Breast epithelium (tissue), 4 donors: ENCODE measurements around the gene CNN2. TPM values are rescaled to one million over a fixed set of nuclear protein-coding genes. Genes with fewer than 3 reads are reported as not detected.
"Not testable (repeated sequence)": the region's sequence is repeated elsewhere in the genome, so short reads cannot be mapped to it uniquely, and the experiment has no call there.

Experiments
- DNase-seq, 2 donors: peaks; one replicate each; pipeline ENCODE4 v3.0.0-alpha.2; 2019; ENCODE audit warnings: low spot score in 2 of 2
- H3K27ac ChIP-seq, 2 donors: fragments of 200-600 bp; sonication (generic) in 1 of 2; one replicate each; pipeline ENCODE4 v1.5.1; 2016 to 2019; ENCODE audit warnings: mild to moderate bottlenecking in 1 of 2
- H3K27me3 ChIP-seq, 2 donors: fragments of 200-600 bp; sonication (generic) in 1 of 2; one replicate each; pipeline versions ENCODE4 v1.5.1 to v1.6.0; 2017 to 2019; ENCODE audit warnings: control low read depth in 1 of 2, mild to moderate bottlenecking in 1 of 2
- H3K36me3 ChIP-seq: fragments of 200-600 bp; one replicate; pipeline ENCODE4 v1.5.1; 2019
- H3K4me1 ChIP-seq, 2 donors: fragments of 200-600 bp; sonication (generic); one replicate each; pipeline ENCODE4 v1.5.1; 2016 to 2019; ENCODE audit warnings: control low read depth in 1 of 2
- H3K4me3 ChIP-seq, 3 donors: fragments of 200-600 bp; sonication (generic); 1 replicate in 2 of 3; 2 replicates in 1 of 3; pipeline ENCODE4 v1.5.1; 2016 to 2019; ENCODE audit warnings: mild to moderate bottlenecking in 3 of 3, moderate library complexity in 2 of 3
- H3K9me3 ChIP-seq, 2 donors: fragments of 200-600 bp; sonication (generic) in 1 of 2; one replicate each; pipeline ENCODE4 v1.5.1; 2016 to 2019; ENCODE audit warnings: control low read depth in 1 of 2
- POLR2A ChIP-seq: fragments of 450-650 bp; IDR thresholded peaks from one replicate; pipeline ENCODE4 v1.6.1; 2016; ENCODE audit warnings: antibody characterized with exemption, mild to moderate bottlenecking, moderate library complexity
- POLR2AphosphoS5 ChIP-seq, 3 donors: sonication (generic); formaldehyde crosslinking; IDR thresholded peaks; one replicate each; pipeline ENCODE4 v1.6.1; 2017; ENCODE audit warnings: antibody characterized with exemption in 3 of 3
- intact Hi-C: fragments of 100-400 bp; cut with DNase I; formaldehyde crosslinking; loops from one replicate; pipeline ENCODE4 v1.15.1; 2023; ENCODE audit warnings: low total_unique reads
- total RNA-seq, 3 donors: library from RNA; depleted of rRNA; stranded (reverse); fragments of >200 nt; gene quantifications; one replicate each; pipeline ENCODE4 v1.1.0, GENCODE V29; 2016
- TF ChIP-seq, protein P1 (sequence below), 3 donors: fragments of 450-650 bp; IDR thresholded peaks; one replicate each; pipeline ENCODE4 v1.5.1; 2016 to 2017; ENCODE audit warnings: antibody characterized with exemption in 3 of 3, mild to moderate bottlenecking in 3 of 3, moderate library complexity in 3 of 3

Gene CNN2
- total RNA-seq, 3 donors from 2014 or later, result 70.4 to 74.1 (median 70.7) TPM

DNA sequence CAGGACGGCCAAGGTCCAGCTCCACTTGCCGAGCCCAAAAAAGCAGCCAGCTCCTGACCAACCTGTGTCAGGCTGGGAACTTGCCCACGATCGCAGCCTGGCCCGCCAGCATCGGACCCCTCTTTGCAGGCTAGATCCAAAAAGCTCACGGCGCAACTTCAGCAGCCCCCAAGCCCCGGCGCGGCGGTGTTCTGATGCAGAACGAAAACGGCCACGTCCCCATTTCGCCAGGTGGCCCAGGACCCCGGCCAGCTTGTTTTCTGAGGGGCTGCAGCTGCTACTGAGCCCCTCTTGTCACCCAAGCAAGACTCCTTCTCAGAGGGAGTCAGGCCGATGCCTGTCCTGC, 6.8 kb upstream of the CNN2 start:
- no peaks in the 10 kb centered on the region for H3K27me3 ChIP-seq
- H3K4me3 ChIP-seq, result peak overlapping the region; percentile 92 to 97 (median 93)
- H3K27ac ChIP-seq, result peak overlapping the region; percentile 96
- no peak for DNase-seq
- no peaks in the 10 kb centered on the region for H3K9me3 ChIP-seq
- TF ChIP-seq POLR2A, result no peak
- no peak for TF ChIP-seq POLR2AphosphoS5 (IDR thresholded peaks at IDR 0.05)
- TF ChIP-seq, protein P1, sequence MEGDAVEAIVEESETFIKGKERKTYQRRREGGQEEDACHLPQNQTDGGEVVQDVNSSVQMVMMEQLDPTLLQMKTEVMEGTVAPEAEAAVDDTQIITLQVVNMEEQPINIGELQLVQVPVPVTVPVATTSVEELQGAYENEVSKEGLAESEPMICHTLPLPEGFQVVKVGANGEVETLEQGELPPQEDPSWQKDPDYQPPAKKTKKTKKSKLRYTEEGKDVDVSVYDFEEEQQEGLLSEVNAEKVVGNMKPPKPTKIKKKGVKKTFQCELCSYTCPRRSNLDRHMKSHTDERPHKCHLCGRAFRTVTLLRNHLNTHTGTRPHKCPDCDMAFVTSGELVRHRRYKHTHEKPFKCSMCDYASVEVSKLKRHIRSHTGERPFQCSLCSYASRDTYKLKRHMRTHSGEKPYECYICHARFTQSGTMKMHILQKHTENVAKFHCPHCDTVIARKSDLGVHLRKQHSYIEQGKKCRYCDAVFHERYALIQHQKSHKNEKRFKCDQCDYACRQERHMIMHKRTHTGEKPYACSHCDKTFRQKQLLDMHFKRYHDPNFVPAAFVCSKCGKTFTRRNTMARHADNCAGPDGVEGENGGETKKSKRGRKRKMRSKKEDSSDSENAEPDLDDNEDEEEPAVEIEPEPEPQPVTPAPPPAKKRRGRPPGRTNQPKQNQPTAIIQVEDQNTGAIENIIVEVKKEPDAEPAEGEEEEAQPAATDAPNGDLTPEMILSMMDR (IDR thresholded peaks at IDR 0.05), result no peak
- intact Hi-C loops, result loop anchor here (10.0 kb wide), 1 partner anchor 205 kb away; no protein-coding TSS in a partner anchor
- H3K36me3 ChIP-seq, result no peaks in the 10 kb centered on the region
- H3K4me1 ChIP-seq, result peaks cover 16 to 46% of the 10 kb centered on the region in 2 donors

DNA sequence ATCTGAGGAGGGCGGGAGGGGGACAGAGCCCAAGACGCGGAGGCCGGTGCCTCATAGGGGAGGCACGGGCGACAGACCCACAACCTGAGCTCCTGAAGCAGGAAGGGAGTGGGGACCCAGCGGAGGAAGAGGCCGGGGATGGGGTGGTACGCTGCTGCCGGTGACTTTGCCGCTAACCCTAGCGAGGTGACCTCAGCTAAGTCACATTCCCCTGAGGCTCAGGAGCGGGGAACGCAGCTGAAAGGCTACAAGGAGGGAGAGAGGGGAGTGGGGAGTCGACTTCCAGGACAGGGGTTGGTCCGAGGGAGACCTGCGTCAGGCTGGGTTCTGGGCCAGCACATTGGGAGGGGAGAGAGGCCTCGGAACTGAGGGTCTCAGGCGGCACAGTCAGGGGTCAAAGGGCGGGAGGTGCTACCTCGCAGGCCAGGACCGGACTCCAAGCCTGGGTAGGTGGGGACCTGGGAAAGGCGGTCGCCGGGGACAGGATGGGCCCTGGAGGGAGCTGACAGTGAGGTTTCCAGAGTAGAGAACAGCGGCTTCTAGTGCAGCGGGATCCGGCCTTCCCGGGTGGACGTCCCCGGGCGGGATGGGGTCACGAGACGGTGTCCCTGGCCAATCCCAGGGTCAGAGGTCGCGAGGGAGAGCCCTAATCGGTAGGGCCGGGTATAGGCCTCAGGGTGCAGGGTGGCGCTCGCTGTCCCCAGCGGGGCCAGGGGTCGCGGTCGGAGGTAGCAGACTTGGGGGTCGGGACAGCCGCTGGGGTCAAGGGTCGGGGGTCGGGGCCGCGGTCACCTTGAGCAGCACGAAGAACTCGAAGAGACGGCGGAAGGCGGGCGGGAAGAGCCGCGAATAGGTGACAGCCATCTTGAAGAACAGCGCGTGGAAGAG, 6.2 kb upstream of the CNN2 start:
- Histone ChIP-seq H3K9me3 (no peaks in the 10 kb centered on the region), H3K27ac (peak overlapping the region; percentile 96), H3K4me3 (peak overlapping the region; percentile 92 to 97 (median 93)), H3K27me3 (no peaks in the 10 kb centered on the region), H3K36me3 (no peaks in the 10 kb centered on the region), H3K4me1 (peaks cover 16 to 46% of the 10 kb centered on the region in 2 donors)
- no peak for TF ChIP-seq POLR2A
- no peak for TF ChIP-seq POLR2AphosphoS5 (IDR thresholded peaks at IDR 0.05)
- TF ChIP-seq, protein P1 (IDR thresholded peaks at IDR 0.05), result no peak
- intact Hi-C loops, result loop anchor here (10.0 kb wide), 1 partner anchor 205 kb away; no protein-coding TSS in a partner anchor
- no peak for DNase-seq

- intact Hi-C loops, result no loop called here
- H3K4me3 ChIP-seq, result peak within 1 kb of the TSS; percentile 92 to 97 (median 93)
- no peaks in the 10 kb centered on the region for H3K9me3 ChIP-seq
- H3K27ac ChIP-seq, result peak within 1 kb of the TSS; percentile 96
- H3K36me3 ChIP-seq, result no peaks in the 10 kb centered on the region
- H3K27me3 ChIP-seq, result no peaks in the 10 kb centered on the region
- TF ChIP-seq POLR2A (no peak), POLR2AphosphoS5 (IDR thresholded peaks at IDR 0.05) (peak in 1 of 3 donors; percentile 78)
- TF ChIP-seq, protein P1 (IDR thresholded peaks at IDR 0.05), result no peak
- peaks cover 16 to 41% of the 10 kb centered on the region in 2 donors for H3K4me1 ChIP-seq
- DNase-seq, result peak; percentile 97
These were observed 5.5 kb upstream of the CNN2 start, which contains the start of gene TMEM259 for GRCh38 chr19:1020868-1021425. TMEM259 (minus strand) TSS chr19:1021123; CDS start chr19:1020996, 127 bp downstream.

GRCh38 chr19:1023883-1024188, 2.6 kb upstream of the CNN2 start:
- intact Hi-C loops, H3K27ac ChIP-seq, DNase-seq, H3K4me3 ChIP-seq, H3K9me3 ChIP-seq, H3K36me3 ChIP-seq, H3K27me3 ChIP-seq: not testable (repeated sequence)
- peaks cover 11 to 13% of the 10 kb centered on the region in 2 donors for H3K4me1 ChIP-seq

DNA sequence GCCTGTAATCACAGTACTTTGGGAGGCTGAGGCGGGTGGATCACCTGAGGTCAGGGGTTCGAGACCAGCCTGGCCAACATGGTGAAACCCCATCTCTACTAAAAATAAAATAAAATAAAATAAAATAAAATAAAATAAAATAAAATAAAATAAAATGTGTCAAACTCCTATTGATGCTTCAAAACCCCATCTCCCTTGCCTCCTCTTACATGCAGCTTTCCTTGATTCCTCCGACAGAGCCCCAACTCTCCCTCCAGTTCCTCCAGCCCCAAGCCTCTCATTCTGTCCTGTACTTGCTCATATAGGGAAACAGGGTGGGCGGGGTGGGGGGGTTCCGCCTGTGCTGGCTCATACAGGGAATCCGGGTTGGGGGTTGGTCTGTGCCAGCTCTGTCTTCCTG, 1.3 kb upstream of the CNN2 start:
- not testable (repeated sequence) for H3K27me3 ChIP-seq, H3K36me3 ChIP-seq, DNase-seq, H3K9me3 ChIP-seq, H3K4me1 ChIP-seq, H3K4me3 ChIP-seq
- peak overlapping the region in 1 of 2 donors; percentile 99 for H3K27ac ChIP-seq
- intact Hi-C loops, result loop anchor here (5.0 kb wide), 1 partner anchor 77 kb away; the partner anchor contains the start of gene GPX4
